Dedifferentiated amniotic fluid mesenchymal stem cell (primary cell): Measurements from ENCODE around the gene FAM3C.

Source experiments
- DNase-seq: peaks from one replicate; pipeline ENCODE4 v3.0.0-alpha.2; 2016; ENCODE audit errors: extremely low spot score

Gene FAM3C

DNA sequence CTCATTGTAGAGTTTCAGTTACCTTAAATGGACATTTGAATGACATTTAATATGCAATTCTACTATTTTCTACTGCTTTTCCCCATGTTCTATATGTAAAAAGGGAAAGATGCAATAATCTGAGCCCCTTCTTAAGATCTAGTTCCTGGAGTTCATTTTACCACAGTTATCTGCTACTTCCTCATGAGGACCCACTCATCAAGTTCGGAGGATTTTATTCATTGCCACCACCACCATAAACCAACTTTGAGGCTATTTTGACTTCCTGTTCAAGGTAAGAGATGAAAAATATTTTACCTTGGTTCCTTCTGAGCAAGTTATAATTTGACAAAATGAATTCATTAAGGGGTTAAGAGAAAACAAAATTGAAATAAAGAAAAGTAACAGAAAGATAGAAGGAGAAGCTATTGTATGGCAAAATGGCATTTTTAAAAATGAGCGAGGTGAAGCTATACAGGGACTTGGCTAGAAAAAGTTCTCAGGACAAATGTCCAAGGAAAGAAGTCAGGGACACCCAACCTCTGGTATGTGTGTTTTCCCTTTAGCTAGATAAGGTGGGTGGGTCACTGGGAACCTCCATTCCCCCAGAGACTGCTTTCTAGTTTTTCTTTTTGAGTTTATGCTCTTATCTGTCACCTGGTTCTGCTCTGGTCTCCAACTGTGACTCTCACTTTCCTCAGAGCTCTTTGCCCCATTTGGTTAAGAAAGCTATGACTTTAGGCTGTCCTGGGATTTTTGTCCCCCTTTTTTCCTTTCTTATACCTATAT, 14.9 kb upstream of the FAM3C start:
- no peak for DNase-seq

- DNase-seq: no peak
Measured at GRCh38 chr7:121406944-121407343, 10.8 kb upstream of the FAM3C start.

DNA sequence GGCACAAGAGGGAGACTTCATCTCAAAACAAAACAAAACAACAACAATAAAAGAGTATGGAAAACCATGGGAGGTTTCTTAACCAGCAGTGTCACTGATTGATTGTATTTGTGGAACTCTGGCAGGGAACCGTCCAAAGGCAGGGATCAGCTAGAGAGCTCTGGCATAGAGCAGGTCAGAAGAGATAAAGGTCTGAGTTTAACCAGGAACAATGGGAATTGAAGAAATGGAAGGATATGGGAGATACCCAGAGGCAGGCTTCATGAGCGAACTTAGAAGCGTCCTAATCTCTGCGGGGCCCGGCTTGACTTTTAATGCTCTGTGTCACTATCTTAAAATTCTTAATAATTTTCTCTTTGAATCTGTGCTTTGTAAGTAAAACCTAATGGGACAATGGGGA, 10.4 kb upstream of the FAM3C start:
- no peak for DNase-seq

GRCh38 chr7:121404348-121404747, 8.2 kb upstream of the FAM3C start:
- DNase-seq: no peak

DNA sequence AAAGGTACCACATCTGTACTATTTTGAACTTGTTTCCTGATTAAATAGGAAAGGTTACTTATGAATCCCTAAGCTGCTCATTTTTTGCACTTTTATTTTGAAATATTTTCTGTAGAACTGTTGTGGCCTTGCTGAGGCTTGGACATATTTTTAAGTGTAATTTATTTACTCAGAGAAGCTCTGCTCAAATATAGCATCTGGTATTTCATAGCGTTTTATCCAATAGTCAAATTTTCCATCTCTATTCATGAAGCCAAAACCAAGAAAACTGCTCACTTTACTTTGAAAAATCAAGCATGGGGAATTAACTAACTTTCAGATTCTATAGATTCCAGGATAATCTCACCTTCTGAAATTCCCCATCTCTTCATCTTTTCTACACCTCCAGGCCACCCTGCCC, 6.6 kb upstream of the FAM3C start:
- DNase-seq: no peak

GRCh38 chr7:121401896-121402295, 5.8 kb upstream of the FAM3C start:
- peak; percentile 47 for DNase-seq

- DNase-seq: no peak
Measured at GRCh38 chr7:121398246-121398645, 2.1 kb upstream of the FAM3C start.

- DNase-seq: no peak
Measured at GRCh38 chr7:121397822-121398221, 1.7 kb upstream of the FAM3C start.

GRCh38 chr7:121397361-121397760, 1.3 kb upstream of the FAM3C start:
- no peak for DNase-seq

DNA sequence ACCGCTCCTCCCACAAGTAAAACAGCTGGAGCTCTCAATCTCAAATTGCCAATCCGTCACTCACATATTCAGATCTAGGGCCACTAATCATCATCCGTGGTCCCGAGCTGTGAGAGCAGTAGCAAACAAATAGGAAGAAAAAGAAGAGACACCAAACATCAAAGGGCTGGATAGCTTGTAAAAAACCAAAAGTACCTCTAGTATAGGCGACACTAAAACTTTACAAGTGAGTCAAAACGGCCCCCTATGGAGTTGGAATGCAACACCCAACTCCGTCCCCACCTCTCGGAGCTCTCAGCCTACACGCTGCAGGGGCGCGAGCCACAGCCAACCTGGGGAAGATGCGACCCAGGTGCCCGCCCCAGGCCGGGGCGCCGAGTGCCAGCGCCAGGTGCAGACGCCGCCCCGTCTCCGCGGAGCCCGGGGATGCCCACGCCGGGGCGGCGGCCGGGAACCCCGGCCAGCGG, 581 bp downstream of the FAM3C start:
- no peak for DNase-seq

DNA sequence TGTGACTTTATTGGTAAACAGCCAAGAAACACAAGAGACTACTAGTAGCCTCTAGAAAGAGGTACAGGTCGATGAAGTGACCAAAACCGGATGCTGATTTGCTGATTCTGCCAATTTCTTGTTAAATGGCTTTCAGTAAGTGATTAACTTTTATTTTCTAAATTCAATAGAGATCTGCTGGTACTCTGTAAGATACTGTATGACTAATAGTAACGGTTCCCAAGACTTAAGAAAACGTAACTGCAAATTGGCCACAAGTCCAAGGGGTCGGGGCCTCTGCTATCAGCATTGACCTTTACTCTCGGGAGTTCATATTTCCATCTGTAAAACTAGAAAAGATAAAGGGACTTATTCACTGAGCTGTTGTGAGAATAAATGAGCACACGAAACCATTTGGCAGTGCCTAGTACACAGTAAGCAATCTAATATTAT, 1.4 kb downstream of the FAM3C start:
- no peak for DNase-seq

- no peak for DNase-seq
Measured at GRCh38 chr7:121393005-121393366, 3.1 kb downstream of the FAM3C start.

GRCh38 chr7:121392277-121393004, 3.7 kb downstream of the FAM3C start:
- DNase-seq: no peak

DNA sequence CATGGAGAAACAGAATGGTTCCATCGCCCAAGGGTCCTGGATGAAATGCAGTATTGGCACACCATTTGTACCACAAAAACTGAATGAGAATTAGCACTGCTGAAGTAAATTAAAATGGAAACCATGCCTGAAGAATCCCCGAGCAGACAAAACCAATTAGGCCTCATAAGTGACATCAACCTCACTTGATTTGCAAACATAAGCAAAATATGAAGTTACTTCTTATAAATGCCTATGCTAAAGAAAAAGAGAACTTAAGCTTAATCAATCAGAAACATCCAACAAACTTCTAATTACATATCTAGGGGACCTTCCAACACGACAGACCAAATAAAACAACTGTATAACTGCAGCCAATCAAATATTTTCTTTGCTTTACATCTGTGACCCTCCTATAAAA, 4.4 kb downstream of the FAM3C start:
- no peak for DNase-seq

DNA sequence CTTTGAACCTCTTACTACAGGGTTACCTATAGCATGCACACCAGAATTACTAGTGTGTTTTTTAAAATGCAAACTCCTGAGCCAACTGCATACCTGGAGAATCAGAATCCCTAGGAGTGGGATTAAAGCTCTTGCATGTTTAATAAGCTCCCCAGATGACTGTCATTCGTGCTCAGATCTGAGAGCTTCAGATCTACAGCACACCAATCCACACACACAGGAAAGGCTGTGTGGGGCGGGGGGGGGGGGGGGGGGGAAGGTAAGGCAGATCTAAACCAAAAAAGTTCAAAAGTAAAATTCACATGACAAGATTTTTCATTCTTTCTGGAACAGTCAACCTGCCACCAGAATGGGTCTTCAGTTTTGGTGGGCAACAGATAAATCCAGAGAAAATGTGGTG, 5.5 kb downstream of the FAM3C start:
- DNase-seq: no peak

DNA sequence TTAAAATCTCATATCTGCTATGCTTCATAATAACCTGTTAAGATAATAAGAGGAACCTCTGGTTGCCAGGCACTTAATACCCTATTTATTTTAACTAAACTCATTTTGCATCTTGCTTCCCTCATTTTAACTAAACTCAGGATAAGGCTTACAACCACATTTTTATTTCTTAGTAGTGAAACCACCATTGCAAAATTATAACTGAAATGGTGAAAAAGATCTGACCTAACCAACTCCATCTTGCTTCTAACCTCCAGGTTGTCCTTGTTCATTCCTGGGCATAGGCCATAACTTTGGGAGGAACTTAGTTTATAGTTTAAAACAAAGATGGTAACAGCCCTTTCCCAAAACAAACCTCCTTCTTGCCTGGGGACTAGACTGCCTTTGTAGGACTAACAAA, 6.0 kb downstream of the FAM3C start:
- no peak for DNase-seq

DNA sequence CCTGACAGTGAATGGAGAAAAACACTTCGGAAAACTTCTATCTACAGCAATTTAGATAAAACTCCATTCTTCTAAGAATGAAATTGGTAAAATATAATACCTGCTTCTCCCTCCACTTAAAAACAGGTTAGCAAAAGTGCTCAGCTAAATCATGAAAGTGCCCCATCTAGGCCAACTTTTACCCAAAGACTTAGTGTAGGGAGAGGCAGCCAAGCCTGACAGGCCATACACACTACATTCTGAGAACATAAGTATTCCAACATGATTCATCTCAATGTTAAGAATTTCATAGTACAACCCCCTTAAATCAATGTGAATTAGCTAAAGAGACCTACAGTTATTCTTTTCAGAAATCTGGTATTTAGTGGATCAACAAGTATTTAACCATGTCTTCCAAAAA, 7.2 kb downstream of the FAM3C start:
- no peak for DNase-seq

GRCh38 chr7:121385800-121386179, 10.3 kb downstream of the FAM3C start:
- no peak for DNase-seq

- no peak for DNase-seq
Measured at GRCh38 chr7:121385056-121385799, 10.9 kb downstream of the FAM3C start.

DNA sequence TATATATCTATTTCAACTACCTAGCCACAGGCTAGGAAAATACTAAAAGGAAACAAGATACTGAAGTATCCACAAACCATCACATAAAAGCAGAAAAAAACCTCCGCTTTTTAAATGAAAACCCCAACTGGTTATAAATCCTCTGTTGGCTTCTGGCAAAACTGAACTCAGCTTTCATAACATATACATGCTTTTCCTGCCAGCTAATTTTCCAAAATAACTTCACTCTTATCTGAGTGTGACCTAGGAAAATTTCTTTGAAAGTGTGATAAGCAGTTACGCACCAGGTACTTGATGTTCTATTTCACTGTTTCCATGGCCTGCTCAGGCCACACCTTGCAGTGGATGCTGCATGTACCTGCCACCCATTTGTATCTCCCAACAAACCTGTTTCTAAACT, 11.8 kb downstream of the FAM3C start:
- no peak for DNase-seq

DNA sequence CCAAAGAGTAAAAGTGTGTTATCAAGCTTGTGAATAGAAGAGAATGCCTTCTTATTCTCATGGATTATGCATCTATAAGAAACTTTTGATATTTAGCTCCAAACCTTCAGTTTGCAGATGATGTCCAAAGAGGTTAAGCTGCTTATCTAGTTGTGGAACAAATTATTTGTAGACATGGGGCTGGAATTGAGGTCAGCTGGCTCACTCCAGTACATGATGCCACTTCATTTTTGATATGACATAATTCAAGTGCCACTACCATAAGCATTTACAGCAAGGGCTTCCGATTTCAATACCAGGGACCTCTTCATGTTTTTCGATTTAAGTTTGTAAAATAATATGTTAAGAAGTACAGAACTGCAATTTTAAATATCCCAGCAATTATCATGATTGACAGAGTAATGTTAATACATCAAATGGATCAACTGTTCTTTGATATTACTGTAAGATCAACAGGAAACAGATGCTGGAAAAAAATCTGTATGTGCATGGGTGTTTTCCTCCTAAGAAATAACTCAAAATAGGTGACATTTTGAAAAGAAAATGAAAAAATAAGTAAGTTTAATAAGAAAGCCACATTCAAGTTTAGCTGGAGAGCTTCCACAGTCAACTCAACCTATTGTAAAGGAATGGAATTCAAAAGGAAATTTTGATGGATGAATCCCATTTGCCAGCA, 12.7 kb downstream of the FAM3C start:
- no peak for DNase-seq

- no peak for DNase-seq
Measured at GRCh38 chr7:121382473-121382872, 13.6 kb downstream of the FAM3C start.
